Activated naive CD8-positive, alpha-beta T cell (primary cell): ENCODE data around the gene HS1BP3.

Experiments used
- H3K27ac Mint-ChIP-seq: one replicate; pipeline ENCODE4 v1.8.0; 2021; ENCODE audit warnings: mixed read lengths
- H3K27me3 Mint-ChIP-seq: one replicate; pipeline ENCODE4 v1.8.0; 2021; ENCODE audit warnings: mixed read lengths
- H3K36me3 Mint-ChIP-seq: one replicate; pipeline ENCODE4 v1.8.0; 2021; ENCODE audit warnings: mixed read lengths
- H3K4me1 Mint-ChIP-seq: one replicate; pipeline ENCODE4 v1.8.0; 2021; ENCODE audit warnings: low read depth, mixed read lengths
- H3K4me3 Mint-ChIP-seq: one replicate; pipeline ENCODE4 v1.8.0; 2021; ENCODE audit warnings: mild to moderate bottlenecking, mixed read lengths
- H3K9me3 Mint-ChIP-seq: one replicate; pipeline ENCODE4 v1.8.0; 2021; ENCODE audit warnings: low read depth, mixed read lengths

Gene HS1BP3

DNA sequence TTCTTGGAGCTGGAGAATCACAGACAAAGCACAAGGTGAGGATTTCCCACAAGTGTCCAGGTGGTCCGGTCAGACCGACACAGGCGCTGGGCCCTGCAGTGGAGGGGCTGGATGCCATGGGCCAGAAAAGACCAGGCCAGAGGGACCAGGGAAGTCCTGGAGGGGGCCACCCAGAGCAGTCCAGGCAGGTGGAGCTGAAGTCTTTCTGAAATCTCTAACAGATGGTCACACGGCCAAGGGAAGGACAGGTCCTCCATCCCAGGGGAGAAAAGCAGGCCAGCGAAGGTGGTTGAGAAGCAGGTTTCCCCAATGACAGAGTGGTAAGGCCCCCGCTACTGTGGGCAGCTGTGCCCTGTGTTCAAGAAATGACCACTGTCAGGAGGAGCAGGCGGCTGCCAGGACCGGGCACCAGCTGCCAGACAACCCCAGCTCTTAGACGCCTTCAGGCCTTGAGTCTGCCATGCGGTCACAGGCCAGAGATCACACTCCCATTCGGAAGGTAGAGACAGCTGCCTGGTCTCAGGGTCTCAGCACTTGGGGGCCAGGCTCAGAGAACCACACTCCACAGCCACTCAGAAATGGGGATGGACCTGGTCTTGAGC, 25.9 kb downstream of the HS1BP3 start:
- Mint-ChIP-seq H3K4me3 (no peak overlapping the region), H3K27ac (no peak overlapping the region), H3K9me3 (no peaks in the 10 kb centered on the region), H3K27me3 (no peaks in the 10 kb centered on the region), H3K4me1 (no peaks in the 10 kb centered on the region), H3K36me3 (peaks cover 6% of the 10 kb centered on the region)

DNA sequence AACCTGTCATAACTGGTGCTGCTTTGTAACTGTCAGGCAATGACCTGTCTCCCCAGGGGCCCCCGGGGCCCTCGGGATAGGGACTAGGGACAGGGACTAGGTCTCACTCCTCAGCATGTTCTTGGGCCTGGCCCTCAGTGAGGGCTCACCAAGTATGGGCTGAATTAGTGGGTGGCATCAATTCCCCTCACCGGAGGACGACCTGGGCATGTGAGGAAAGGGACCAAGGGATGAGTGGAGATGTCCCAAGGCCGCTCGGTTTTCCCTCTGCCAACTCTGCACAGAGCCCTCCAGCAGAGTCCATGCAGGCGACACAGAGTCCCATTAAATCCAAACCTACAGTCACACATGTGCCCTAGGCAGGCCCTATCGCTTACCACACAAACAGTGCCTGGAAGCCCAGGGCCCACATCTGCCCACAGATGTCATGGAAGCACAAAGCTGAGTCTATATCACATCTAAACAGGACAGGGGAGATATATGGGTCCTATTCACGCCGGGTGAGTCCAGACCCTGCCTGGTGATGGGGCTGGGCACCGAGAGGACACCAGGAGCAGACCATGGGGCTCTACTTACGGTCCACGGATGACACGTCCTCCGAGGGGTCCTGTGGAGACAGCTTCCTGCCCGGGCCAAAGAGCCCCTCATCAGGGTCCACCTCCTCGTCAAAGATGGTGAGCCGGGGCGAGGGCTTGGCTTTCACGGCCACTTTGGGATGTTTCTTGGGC, 26.6 kb downstream of the HS1BP3 start:
- no peaks in the 10 kb centered on the region for H3K27me3 Mint-ChIP-seq
- no peak overlapping the region for H3K27ac Mint-ChIP-seq
- no peak overlapping the region for H3K4me3 Mint-ChIP-seq
- H3K4me1 Mint-ChIP-seq = no peaks in the 10 kb centered on the region
- no peaks in the 10 kb centered on the region for H3K9me3 Mint-ChIP-seq
- H3K36me3 Mint-ChIP-seq = peaks cover 6% of the 10 kb centered on the region

DNA sequence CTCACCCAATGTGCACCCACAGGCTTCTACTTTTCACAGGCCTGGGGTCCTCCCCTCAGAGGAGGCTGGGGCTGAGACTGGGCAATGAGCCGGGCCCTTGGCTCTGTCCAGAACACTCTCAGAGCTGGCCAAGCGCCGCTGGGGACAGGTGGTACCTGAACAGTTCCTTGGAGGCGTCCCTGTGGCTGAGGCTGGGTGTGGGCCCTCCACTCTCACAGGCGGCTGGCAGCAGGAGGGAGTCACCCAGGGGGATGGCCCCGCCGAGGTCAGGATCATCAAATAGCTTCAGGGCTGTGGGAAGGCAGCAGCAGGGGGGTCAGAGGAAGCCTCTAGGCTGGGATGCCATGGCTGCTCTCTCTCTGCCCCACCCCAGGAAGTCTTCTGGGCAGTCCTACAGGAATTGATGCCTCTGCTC, 27.1 kb downstream of the HS1BP3 start:
- no peak overlapping the region for H3K27ac Mint-ChIP-seq
- no peaks in the 10 kb centered on the region for H3K27me3 Mint-ChIP-seq
- no peaks in the 10 kb centered on the region for H3K9me3 Mint-ChIP-seq
- H3K4me1 Mint-ChIP-seq = no peaks in the 10 kb centered on the region
- peaks cover 5% of the 10 kb centered on the region for H3K36me3 Mint-ChIP-seq
- no peak overlapping the region for H3K4me3 Mint-ChIP-seq

DNA sequence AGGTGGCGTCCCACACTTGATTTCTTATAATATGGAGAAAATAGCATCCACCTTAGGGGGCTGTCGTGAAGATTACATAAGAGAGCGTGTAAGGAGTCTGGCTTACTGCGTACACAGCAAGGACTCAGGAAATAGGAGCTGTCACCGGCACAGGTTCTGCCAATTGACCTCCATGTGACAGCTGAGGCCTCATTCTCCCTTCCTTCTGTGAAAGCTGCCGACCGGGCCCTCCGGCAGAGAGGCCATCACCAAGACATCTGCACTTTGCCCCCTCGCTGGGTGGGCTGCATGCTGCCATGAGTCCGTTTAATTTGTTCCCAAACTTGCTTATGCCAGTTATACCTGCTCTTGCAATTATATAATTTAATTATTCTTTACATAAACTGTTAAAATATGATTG, 27.7 kb downstream of the HS1BP3 start:
- Mint-ChIP-seq H3K27me3 (no peaks in the 10 kb centered on the region), H3K4me3 (no peak overlapping the region), H3K9me3 (no peaks in the 10 kb centered on the region), H3K36me3 (peaks cover 3% of the 10 kb centered on the region), H3K27ac (no peak overlapping the region), H3K4me1 (no peaks in the 10 kb centered on the region)

DNA sequence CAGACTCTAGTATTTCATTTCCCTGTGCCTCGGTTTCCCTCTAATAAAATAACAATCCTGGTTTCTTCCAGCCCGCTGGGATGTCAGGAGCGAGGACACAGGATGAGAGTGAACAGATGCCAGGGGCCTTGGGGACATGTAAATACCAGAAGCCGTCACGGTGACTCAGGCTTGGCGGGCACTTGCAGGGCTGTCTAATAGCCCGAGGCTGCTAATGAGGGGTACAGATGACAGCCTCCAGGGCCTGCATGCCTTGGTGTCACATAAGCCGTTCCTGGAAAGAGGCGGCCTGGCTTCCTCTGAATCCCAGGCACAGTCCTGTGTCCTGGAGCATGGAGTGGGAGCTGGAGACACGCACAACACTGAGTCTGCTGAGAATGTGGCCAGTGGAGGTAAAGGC, 28.2 kb downstream of the HS1BP3 start:
- no peak overlapping the region for H3K27ac Mint-ChIP-seq
- H3K36me3 Mint-ChIP-seq = peaks cover 3% of the 10 kb centered on the region
- H3K4me1 Mint-ChIP-seq = no peaks in the 10 kb centered on the region
- H3K27me3 Mint-ChIP-seq = no peaks in the 10 kb centered on the region
- H3K9me3 Mint-ChIP-seq = no peaks in the 10 kb centered on the region
- H3K4me3 Mint-ChIP-seq = no peak overlapping the region

DNA sequence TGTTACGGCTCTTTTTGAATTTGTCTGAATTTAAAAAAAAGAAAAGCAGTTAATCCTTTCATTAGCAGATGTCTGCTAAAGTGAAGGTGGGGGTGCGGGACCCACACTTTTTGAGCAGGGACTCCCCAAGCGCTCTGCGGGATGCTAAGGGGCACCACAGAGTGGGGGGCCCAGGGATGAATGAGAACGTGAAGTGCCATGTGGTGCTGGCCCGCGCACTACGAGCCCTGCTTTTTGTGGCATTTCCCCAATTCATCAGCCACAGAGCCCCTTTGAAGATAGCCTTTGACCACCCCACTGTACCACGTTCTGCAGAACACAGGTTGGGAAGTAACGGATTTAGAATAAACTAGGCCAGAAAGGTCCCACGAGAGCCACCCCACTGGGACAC, 28.6 kb downstream of the HS1BP3 start:
- Mint-ChIP-seq H3K9me3 (no peaks in the 10 kb centered on the region), H3K4me3 (no peak overlapping the region), H3K27ac (no peak overlapping the region), H3K4me1 (no peaks in the 10 kb centered on the region), H3K27me3 (no peaks in the 10 kb centered on the region), H3K36me3 (peaks cover 3% of the 10 kb centered on the region)

DNA sequence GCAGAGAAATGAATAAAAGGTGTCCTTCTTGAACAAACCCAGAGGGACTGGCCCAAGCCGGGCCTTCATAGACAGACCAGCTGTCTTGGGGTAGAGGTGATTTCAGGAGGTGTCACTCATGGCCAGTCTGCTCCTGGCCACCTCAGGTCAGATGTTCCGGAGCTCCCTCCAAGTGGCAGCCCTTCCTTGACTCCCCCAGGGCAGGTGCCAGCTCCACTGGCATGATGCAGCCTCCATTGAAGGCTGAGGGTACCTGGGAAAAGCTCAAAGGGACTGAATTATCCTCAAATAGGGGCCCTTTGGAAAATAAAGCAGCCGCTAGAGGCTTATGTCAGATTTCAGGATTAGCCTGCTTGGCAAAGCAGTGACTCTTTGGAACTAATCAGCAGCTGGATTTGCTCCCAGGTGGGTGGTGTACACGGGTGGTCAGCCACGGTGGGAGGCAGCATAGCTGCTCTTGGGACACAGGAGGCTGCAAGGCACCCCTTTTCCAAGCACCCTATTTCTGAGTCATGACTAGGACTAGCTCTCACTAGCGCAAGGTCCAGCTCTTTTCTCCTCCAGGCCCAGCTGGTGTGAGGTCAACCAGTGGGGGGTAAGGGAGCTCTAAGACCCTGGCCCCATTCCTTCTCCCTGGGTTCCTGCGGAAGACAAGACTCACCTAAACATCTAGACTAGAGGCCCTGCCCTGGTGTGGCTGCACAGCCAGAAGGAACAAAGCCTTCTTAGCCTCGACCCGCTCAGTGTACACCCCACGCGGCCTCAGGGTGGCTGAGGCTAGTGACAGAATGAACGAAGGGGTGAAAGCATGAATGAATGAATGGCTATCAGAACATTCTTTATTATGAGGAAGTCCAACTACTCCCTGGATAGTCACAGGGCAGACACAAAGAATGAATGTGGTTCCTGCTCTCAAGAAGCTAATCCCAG, 29.3 kb downstream of the HS1BP3 start:
- H3K4me3 Mint-ChIP-seq = no peak overlapping the region
- peaks cover 3% of the 10 kb centered on the region for H3K36me3 Mint-ChIP-seq
- no peaks in the 10 kb centered on the region for H3K4me1 Mint-ChIP-seq
- H3K9me3 Mint-ChIP-seq = no peaks in the 10 kb centered on the region
- H3K27ac Mint-ChIP-seq = no peak overlapping the region
- no peaks in the 10 kb centered on the region for H3K27me3 Mint-ChIP-seq

DNA sequence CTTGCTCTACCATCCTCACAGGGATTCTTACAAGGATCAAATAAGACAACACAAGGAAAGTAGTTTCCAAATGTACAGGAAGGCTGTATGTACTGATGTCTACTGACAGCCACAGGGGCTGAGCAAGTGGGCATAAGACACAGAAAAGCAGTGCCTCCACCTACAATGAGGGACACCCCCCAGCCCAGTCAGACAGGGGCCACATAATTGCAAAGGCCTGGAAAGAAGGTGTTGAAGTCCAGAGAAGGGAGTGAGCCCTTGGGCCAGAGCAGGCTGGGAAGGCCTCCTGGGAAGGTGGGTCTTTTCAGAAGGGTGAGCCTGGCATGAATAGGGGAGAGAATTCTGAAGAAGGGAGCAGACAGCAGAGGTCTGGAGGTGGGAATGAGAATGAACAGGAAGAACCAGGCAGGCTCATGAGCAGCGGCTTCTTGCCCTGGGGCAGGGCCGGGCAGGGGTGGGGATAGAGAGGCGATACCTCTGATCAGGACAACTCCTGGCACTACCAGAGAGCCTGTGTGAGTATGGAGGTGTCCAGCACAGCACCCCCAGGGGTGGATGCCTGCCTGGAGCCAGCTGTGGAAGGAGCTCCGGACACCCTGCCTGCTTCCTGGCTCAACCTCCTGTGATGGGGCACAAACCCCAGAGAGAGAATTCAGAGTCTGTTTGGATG, 30.1 kb downstream of the HS1BP3 start:
- Mint-ChIP-seq H3K36me3 (peaks cover 3% of the 10 kb centered on the region), H3K27ac (no peak overlapping the region), H3K4me1 (no peaks in the 10 kb centered on the region), H3K9me3 (no peaks in the 10 kb centered on the region), H3K4me3 (no peak overlapping the region), H3K27me3 (no peaks in the 10 kb centered on the region)

DNA sequence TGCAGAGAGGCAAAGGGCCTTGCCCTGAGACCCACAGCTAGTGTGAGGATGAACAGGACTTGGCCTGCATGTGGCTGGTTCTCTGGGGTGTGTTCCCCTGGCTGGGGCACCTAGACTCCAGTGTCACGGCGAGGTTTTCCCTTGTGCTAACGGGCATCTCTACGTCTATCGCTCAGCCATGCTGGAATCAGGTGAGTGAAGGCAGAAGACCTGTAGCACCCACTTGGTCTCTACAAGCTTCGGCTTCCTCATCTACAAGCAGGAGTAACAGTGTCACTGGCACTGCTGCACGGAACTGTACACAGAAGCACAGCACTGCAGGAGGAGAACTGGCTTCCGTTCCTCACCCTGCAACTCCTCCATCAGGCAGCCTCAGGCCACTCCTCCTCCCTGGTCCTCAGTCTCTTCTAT, 30.6 kb downstream of the HS1BP3 start:
- H3K36me3 Mint-ChIP-seq = peaks cover 3% of the 10 kb centered on the region
- H3K27me3 Mint-ChIP-seq = no peaks in the 10 kb centered on the region

DNA sequence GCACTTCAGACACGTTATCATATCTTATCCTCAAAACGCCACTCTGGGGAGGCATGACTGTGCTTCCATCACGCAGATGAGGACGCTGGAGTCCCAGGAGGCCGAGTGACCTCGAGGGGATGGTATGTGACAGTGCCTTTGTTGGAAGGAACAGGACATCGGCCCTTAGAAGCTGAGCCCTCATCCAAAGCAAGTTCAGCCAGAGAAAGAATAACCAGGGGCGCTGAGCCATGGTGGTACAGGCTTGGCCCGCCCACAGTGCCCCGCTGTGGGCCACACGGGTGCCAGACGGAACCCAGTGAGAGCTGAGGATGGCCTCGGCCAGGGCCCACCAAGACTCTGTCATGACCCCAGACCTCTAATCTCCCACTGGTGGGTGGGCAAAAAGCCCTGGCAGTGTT, 31.3 kb downstream of the HS1BP3 start:
- Mint-ChIP-seq H3K27me3 (no peaks in the 10 kb centered on the region), H3K27ac (no peak overlapping the region), H3K9me3 (no peaks in the 10 kb centered on the region), H3K36me3 (peaks cover 3% of the 10 kb centered on the region), H3K4me3 (no peak overlapping the region), H3K4me1 (no peaks in the 10 kb centered on the region)

More for the DNA sequence above, 30.6 kb downstream of the HS1BP3 start:
- Mint-ChIP-seq H3K27ac (no peak overlapping the region), H3K4me1 (no peaks in the 10 kb centered on the region), H3K4me3 (no peak overlapping the region), H3K9me3 (no peaks in the 10 kb centered on the region)

DNA sequence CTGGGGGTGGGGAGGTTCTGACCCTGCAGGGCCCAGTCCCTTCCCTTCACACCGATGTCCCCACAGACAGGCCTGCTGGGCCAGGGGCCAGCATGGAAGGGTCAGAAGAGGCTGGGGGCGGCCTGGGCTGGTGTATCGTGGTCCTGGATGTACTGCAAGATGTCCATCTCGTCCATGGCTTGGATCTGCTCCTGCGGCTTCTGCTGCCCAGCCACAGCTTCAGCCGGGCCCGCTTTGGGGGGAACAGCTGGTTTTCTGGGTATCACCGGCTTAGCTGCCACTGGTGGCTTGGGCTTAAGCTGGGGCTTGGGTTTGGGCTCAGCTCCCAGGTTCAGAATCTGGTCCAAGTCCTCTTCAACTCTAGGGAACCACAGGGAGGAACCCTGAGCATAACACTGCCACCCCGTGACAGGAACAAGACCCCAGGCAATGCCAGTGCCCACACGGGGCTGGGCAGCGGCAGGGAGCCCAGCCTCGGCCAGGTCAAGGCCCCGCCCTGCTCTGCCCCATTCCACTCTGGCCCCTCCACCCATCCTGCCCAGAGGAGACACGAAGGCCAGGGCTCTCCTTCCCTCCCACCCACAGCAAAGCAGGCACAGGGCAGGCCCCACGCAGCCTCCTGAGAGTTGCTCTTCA, 31.9 kb downstream of the HS1BP3 start:
- H3K9me3 Mint-ChIP-seq = no peaks in the 10 kb centered on the region
- H3K4me3 Mint-ChIP-seq = no peak overlapping the region
- H3K27me3 Mint-ChIP-seq = no peaks in the 10 kb centered on the region
- no peak overlapping the region for H3K27ac Mint-ChIP-seq
- H3K36me3 Mint-ChIP-seq = peaks cover 3% of the 10 kb centered on the region
- H3K4me1 Mint-ChIP-seq = no peaks in the 10 kb centered on the region

DNA sequence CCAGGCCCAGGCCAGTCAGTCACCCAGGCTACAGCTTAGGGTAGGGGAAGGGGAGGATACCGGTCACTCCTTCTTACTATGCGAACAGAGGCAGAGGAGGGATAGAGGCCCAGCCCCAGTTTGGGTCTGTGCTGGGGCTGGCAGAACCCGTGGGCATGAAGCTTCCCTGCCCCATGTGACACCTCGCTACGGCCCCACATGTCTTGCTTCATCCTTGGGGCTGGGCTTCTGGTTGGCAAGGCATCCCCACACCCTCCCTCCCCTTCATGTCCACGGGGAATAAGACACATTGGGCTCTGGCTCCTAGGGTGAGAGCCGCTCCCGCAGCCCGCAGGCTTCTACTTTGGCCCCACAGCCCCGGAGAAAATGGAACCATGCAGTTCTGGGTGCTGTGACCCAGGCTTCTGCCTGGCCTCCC, 32.4 kb downstream of the HS1BP3 start:
- Mint-ChIP-seq H3K27me3 (no peaks in the 10 kb centered on the region), H3K9me3 (no peaks in the 10 kb centered on the region), H3K4me3 (no peak overlapping the region), H3K27ac (no peak overlapping the region), H3K36me3 (peaks cover 3% of the 10 kb centered on the region), H3K4me1 (no peaks in the 10 kb centered on the region)

DNA sequence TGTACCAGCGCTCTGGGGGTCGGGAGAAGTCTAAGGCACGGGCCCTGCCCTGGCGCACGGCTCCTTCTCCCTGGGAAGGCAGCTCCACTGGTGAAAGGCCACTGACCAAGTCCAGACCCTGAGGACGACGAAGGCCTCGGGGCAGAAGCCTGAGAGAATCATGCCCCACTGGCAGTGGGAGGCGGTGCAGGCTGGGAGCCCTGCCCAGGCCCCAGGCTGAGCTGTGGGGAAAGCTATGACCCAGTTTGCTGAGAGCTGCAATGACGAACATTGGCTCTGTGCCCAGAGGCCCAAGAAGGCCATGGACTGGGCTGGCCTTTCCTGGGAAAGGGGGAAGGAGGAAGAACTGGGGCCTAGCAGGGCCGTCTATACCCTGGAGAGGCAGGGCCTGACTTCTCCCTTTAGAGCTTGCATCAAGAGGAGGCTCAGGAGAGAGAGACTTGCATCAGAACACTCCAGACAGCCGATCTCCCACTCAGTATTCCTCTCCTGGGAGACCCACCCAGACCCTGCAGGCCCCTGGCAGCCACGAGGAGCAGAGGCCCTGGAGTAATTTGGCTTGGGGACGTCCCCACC, 32.9 kb downstream of the HS1BP3 start:
- H3K4me3 Mint-ChIP-seq = no peak overlapping the region
- no peaks in the 10 kb centered on the region for H3K27me3 Mint-ChIP-seq
- H3K36me3 Mint-ChIP-seq = peaks cover 3% of the 10 kb centered on the region
- H3K4me1 Mint-ChIP-seq = no peaks in the 10 kb centered on the region
- no peak overlapping the region for H3K27ac Mint-ChIP-seq
- no peaks in the 10 kb centered on the region for H3K9me3 Mint-ChIP-seq

DNA sequence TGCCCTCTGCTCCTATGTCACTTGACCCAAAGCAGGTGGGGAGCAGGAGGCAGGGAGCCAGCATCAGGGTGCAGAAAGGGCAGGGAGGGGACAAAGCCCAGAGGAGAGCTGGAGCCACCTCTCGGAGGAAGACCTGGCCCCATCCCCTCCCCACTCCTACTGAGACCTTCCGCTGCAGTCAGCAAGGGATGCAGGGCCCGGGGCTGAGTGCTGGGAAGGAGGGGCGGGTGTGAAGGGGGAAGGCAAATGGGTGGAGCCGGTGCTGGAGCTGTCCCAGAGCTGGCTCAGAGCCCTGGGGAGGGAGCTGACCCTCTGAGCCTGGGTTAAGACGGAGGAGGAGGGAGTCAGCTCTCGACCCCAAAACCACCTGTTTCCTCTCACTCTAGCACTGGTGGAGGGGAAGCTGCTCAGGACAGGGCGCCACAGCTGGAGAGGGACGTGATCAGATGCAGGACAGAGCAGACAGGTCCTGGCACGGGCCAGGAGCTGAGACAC, 33.8 kb downstream of the HS1BP3 start:
- no peaks in the 10 kb centered on the region for H3K27me3 Mint-ChIP-seq
- no peak overlapping the region for H3K4me3 Mint-ChIP-seq
- no peak overlapping the region for H3K27ac Mint-ChIP-seq
- H3K9me3 Mint-ChIP-seq = no peaks in the 10 kb centered on the region
- H3K36me3 Mint-ChIP-seq = peaks cover 2% of the 10 kb centered on the region
- H3K4me1 Mint-ChIP-seq = no peaks in the 10 kb centered on the region
